ENCODE data around the gene HNRNPR.

DNA sequence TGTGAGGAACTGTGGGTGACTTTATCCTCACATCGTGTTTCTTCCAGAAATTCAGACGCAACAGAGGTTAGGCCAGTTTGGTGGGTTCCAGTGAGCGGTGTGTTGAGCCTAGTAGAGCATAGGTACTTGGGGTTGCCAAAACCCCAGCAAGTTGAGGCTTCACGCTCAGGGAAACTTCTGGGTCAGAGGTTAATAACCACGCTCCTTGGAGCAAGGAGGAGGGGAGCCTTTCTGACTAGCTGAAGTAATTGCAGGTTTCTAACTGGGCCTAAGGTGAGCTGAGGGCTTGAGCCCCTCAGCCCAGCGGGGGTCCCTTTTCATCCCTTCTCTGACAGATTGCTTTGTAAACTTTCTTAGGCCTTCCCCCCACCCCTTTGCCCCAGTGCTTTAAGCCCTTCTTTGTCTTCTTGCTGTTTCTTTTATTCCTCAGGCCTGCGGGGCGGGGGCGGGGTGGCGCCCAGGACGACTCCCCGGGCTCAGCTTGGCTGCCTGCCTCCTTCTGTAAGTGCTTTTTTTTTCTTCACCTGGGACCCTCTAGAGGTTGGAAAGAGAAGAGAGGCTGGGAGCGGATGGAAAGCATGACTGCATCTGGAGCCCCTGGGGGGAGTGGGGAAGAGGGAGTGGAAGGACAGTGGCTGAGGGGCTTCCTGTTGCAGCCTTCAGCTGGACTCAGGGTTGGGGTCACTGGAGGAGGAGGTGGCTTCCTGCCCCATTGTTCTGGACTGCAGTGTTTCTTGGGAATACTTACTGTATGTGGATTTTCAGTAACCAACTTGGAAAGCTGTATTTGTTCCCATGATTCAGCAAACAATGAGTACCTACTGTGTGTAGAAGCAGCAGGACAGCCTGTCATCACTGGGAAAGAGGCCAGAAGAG, 26.9 kb upstream of the HNRNPR start:
- TF ChIP-seq EZH2 (IDR thresholded peaks at IDR 0.05; ENCODE audit: insufficient read depth, low read length): no peak
- TF ChIP-seq, protein P1, sequence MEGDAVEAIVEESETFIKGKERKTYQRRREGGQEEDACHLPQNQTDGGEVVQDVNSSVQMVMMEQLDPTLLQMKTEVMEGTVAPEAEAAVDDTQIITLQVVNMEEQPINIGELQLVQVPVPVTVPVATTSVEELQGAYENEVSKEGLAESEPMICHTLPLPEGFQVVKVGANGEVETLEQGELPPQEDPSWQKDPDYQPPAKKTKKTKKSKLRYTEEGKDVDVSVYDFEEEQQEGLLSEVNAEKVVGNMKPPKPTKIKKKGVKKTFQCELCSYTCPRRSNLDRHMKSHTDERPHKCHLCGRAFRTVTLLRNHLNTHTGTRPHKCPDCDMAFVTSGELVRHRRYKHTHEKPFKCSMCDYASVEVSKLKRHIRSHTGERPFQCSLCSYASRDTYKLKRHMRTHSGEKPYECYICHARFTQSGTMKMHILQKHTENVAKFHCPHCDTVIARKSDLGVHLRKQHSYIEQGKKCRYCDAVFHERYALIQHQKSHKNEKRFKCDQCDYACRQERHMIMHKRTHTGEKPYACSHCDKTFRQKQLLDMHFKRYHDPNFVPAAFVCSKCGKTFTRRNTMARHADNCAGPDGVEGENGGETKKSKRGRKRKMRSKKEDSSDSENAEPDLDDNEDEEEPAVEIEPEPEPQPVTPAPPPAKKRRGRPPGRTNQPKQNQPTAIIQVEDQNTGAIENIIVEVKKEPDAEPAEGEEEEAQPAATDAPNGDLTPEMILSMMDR (IDR thresholded peaks at IDR 0.05; ENCODE audit: insufficient read depth, low read depth, low read length): no peak
